Uterus (tissue), 2 donors: ENCODE measurements around the gene ITGB5.

ENCODE experiments used
- POLR2A ChIP-seq, 2 donors: fragments of 450-650 bp; IDR thresholded peaks; one replicate each; pipeline ENCODE4 v1.6.1; 2016; ENCODE audit warnings: antibody characterized with exemption in 2 of 2, mild to moderate bottlenecking in 1 of 2, moderate library complexity in 1 of 2
- TF ChIP-seq, protein P1 (sequence below), 4 experiments: fragments of 200-600 bp in 2 of 4; fragments of 450-650 bp in 2 of 4; sonication (generic) in 2 of 4; IDR thresholded peaks; one replicate each; pipeline ENCODE4 v1.5.1; 2016 to 2019; ENCODE audit warnings: antibody characterized with exemption in 4 of 4, mild to moderate bottlenecking in 2 of 4, moderate library complexity in 1 of 4

GRCh38 chr3:124843047-124843446 lies 44.1 kb downstream of the ITGB5 start:
- TF ChIP-seq POLR2A (IDR thresholded peaks at IDR 0.05) = no peak
- TF ChIP-seq, protein P1, sequence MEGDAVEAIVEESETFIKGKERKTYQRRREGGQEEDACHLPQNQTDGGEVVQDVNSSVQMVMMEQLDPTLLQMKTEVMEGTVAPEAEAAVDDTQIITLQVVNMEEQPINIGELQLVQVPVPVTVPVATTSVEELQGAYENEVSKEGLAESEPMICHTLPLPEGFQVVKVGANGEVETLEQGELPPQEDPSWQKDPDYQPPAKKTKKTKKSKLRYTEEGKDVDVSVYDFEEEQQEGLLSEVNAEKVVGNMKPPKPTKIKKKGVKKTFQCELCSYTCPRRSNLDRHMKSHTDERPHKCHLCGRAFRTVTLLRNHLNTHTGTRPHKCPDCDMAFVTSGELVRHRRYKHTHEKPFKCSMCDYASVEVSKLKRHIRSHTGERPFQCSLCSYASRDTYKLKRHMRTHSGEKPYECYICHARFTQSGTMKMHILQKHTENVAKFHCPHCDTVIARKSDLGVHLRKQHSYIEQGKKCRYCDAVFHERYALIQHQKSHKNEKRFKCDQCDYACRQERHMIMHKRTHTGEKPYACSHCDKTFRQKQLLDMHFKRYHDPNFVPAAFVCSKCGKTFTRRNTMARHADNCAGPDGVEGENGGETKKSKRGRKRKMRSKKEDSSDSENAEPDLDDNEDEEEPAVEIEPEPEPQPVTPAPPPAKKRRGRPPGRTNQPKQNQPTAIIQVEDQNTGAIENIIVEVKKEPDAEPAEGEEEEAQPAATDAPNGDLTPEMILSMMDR (IDR thresholded peaks at IDR 0.05) = no peak
